ENCODE measurements around the gene ZCCHC18. TPM values are rescaled to one million over a fixed set of nuclear protein-coding genes. Genes with fewer than 3 reads are reported as not detected.
"Not testable (repeated sequence)": the region's sequence is repeated elsewhere in the genome, so short reads cannot be mapped to it uniquely, and the experiment has no call there.

The ZCCHC18 gene
- total RNA-seq, result 1 to 10 TPM; 2.3 TPM
- 9.9 TPM for polyA plus RNA-seq (2013, experiment 1 of 2)
- polyA plus RNA-seq (2013, experiment 2 of 2), result 7.9 TPM
- long read RNA-seq, experiment 1, partial matches to known transcripts, result 0 of 1 reads
- long read RNA-seq, experiment 1, other reads (novel, unspliced or antisense), result 0 of 1 reads
- long read RNA-seq, experiment 2, partial matches to known transcripts, result 0 of 3 reads
- long read RNA-seq, experiment 2, other reads (novel, unspliced or antisense), result 2 of 3 reads
- long read RNA-seq, experiment 3, partial matches to known transcripts, result 0 of 1 reads
- long read RNA-seq, experiment 3, other reads (novel, unspliced or antisense), result 0 of 1 reads
- long read RNA-seq, experiment 4, partial matches to known transcripts, result 0 of 5 reads
- long read RNA-seq, experiment 4, other reads (novel, unspliced or antisense), result 2 of 5 reads

DNA sequence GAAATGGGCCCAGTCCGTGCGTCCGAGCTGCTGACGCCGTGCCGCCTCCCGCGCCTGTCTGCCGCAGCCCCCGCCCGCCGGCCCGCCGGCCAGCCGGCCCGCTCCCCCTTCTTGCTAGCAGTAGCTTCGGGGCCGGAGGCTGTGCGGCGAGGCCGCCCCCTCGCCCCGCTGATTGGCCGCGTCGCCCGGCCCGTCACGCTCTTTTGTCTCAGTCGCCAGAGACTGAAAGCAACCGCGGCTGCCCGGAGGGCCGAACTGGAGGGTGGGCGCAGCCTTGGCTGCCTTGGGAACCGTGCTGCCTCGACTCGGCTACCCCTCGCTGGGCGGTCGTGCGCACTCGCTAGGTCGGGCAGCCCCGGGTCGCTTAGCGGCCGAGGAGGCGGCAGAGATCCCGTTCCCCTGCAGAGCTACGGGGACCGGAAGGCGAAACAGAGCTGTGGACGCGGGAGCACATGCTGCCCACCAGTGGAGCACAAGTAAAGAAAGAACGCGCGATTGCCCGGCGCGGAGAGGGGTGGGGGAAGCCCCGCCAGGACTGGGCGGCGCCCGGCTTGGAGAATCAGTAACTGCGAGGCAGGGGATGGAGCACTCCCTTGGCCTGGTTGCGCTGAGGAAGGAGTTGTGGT, at the start of gene ZCCHC18:
TSS of gene ZCCHC18 (plus strand) at position 198 of the 626 bp plus-strand sequence. CDS start 1,589 bp downstream, outside the sequence.
- no peaks in the 10 kb centered on the region for H3K9me3 ChIP-seq (ENCODE audit: control insufficient read depth, low read length)
- H3K36me3 ChIP-seq (ENCODE audit: control insufficient read depth, insufficient read depth, low read length), result no peaks in the 10 kb centered on the region
- TF ChIP-seq, protein P1, sequence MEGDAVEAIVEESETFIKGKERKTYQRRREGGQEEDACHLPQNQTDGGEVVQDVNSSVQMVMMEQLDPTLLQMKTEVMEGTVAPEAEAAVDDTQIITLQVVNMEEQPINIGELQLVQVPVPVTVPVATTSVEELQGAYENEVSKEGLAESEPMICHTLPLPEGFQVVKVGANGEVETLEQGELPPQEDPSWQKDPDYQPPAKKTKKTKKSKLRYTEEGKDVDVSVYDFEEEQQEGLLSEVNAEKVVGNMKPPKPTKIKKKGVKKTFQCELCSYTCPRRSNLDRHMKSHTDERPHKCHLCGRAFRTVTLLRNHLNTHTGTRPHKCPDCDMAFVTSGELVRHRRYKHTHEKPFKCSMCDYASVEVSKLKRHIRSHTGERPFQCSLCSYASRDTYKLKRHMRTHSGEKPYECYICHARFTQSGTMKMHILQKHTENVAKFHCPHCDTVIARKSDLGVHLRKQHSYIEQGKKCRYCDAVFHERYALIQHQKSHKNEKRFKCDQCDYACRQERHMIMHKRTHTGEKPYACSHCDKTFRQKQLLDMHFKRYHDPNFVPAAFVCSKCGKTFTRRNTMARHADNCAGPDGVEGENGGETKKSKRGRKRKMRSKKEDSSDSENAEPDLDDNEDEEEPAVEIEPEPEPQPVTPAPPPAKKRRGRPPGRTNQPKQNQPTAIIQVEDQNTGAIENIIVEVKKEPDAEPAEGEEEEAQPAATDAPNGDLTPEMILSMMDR (conservative IDR thresholded peaks at IDR 0.05), result no peak
- Mint-ChIP-seq H3K36me3 (ENCODE audit: low read depth) (no peaks in the 10 kb centered on the region), H3K9me3 (peaks cover 56% of the 10 kb centered on the region), H3K4me1 (peaks cover 10% of the 10 kb centered on the region), H3K4me3 (peak within 1 kb of the TSS; percentile 72), H3K27me3 (ENCODE audit: insufficient read depth) (peaks cover 10% of the 10 kb centered on the region), H3K27ac (peak within 1 kb of the TSS; percentile 78)
- H3K27me3 ChIP-seq (ENCODE audit: control insufficient read depth, insufficient read depth, low read length, poor library complexity, severe bottlenecking), result no peaks in the 10 kb centered on the region
- DNase-seq, result peak; percentile 89
- H3K9ac ChIP-seq (ENCODE audit: extremely low read depth, low read length, poor library complexity, severe bottlenecking), result peak within 1 kb of the TSS; percentile 47
- WGBS, 2 experiments (ENCODE audit: insufficient coverage in 1 of 2, insufficient read length in 1 of 2), result 0% methylated on average over 5 to 67 of the region's 67 CpGs
- H3K4me3 ChIP-seq (ENCODE audit: low read length), result peak within 1 kb of the TSS; percentile 88
- H3K27ac ChIP-seq (ENCODE audit: low read depth, low read length), result peak within 1 kb of the TSS; percentile 89
- no peaks in the 10 kb centered on the region for H3K4me1 ChIP-seq (ENCODE audit: control insufficient read depth, insufficient read depth, low read length)

DNA sequence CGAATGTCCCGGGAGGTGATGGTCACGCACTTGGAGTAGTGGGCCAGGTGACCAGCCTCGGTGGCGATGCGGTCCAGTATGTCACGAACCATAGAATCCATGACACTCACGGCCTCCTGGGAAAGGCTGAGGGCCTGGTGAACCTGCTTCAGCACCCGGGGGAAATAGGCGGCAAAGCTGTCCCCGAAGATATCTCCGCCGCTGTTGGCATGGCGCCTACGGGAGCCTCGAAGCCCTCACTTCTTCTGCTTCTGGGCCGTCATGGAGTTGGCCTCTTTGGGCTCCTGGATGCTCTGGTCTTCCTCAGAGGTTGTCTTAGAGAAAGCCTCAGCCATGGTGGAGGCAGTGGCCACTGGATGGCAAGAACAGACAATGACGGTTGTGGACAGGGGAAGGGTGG, 49.7 kb upstream of the ZCCHC18 start:
- H3K36me3 Mint-ChIP-seq (ENCODE audit: low read depth); H3K27ac ChIP-seq (ENCODE audit: low read depth, low read length); H3K4me3 ChIP-seq (ENCODE audit: low read length); H3K4me3 Mint-ChIP-seq; DNase-seq; H3K27me3 Mint-ChIP-seq (ENCODE audit: insufficient read depth); H3K9me3 Mint-ChIP-seq; H3K27me3 ChIP-seq (ENCODE audit: control insufficient read depth, insufficient read depth, low read length, poor library complexity, severe bottlenecking); H3K9ac ChIP-seq (ENCODE audit: extremely low read depth, low read length, poor library complexity, severe bottlenecking); H3K4me1 Mint-ChIP-seq; H3K4me1 ChIP-seq (ENCODE audit: control insufficient read depth, insufficient read depth, low read length); H3K9me3 ChIP-seq (ENCODE audit: control insufficient read depth, low read length); H3K36me3 ChIP-seq (ENCODE audit: control insufficient read depth, insufficient read depth, low read length); H3K27ac Mint-ChIP-seq: not testable (repeated sequence)
- 97% methylated on average over 6 of the region's 18 CpGs; no CpG with 5 or more reads in 1 of the 2 experiments for WGBS, 2 experiments (ENCODE audit: insufficient coverage in 1 of 2, insufficient read length in 1 of 2)

DNA sequence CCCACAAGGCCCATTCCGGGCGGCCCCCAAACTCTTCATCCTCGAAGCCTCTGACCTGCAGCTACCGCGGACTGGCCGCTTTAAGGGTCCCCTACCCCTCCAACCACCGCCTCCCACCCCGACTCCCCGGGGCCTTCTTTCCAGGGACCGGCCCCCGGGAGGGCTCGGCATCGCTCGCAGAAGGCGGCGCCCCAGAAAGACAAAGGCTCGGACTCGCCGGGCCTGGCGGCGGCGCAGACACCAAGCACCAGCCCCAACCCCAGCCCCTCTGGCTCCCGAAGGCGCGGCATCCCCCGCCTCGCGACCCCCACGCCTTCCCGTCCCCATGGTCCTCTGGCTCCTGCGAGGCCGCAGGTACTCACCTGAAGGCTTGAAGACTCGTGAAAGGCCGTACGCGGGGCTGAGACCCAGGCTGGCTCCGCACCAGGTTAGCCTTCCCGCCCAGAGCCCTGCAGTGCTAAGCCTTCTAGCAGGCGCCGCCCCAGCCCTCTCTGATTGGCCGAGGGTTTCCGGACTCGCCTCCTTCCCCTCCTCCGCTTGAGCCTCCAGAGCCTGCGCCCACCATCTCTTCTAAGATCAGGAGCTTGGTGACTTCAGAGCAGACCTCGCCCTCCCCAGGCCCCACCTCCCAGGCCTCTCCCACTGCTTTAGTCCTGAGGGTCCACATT, 36.4 kb upstream of the ZCCHC18 start, which contains the start of gene TMSB15C:
TSS of gene TMSB15C (minus strand) at position 459 of the 668 bp plus-strand sequence.
- not testable (repeated sequence) for H3K9ac ChIP-seq (ENCODE audit: extremely low read depth, low read length, poor library complexity, severe bottlenecking); H3K27me3 Mint-ChIP-seq (ENCODE audit: insufficient read depth); H3K36me3 ChIP-seq (ENCODE audit: control insufficient read depth, insufficient read depth, low read length); H3K27ac ChIP-seq (ENCODE audit: low read depth, low read length); H3K4me1 Mint-ChIP-seq; H3K9me3 Mint-ChIP-seq; H3K27ac Mint-ChIP-seq; DNase-seq; H3K4me3 Mint-ChIP-seq; H3K36me3 Mint-ChIP-seq (ENCODE audit: low read depth); H3K4me1 ChIP-seq (ENCODE audit: control insufficient read depth, insufficient read depth, low read length); H3K9me3 ChIP-seq (ENCODE audit: control insufficient read depth, low read length); H3K4me3 ChIP-seq (ENCODE audit: low read length); H3K27me3 ChIP-seq (ENCODE audit: control insufficient read depth, insufficient read depth, low read length, poor library complexity, severe bottlenecking)
- no CpG with 5 or more reads among the region's 46 CpGs for WGBS, 2 experiments (ENCODE audit: insufficient coverage in 1 of 2, insufficient read length in 1 of 2)

DNA sequence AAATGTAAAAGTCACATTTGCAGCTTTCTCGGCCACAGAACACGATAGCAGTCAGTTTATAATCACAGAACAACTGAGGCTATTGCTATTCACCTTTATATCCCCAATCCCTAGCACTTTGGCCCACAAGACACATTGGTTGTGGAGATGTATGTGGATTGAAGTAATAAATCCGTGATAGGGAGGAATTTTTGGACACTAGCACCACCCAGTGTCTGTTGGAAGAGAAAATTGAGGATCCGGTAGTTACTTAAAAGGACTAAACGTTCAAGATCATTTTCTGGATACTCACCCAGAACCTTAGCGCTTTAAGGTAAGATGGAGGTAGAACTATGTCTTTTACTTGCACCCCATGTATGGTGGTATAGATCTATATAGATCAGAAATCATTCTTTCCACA, 34.5 kb upstream of the ZCCHC18 start:
- not testable (repeated sequence) for H3K27me3 ChIP-seq (ENCODE audit: control insufficient read depth, insufficient read depth, low read length, poor library complexity, severe bottlenecking); H3K27ac Mint-ChIP-seq; H3K36me3 ChIP-seq (ENCODE audit: control insufficient read depth, insufficient read depth, low read length); H3K9me3 Mint-ChIP-seq; H3K27ac ChIP-seq (ENCODE audit: low read depth, low read length); H3K4me1 Mint-ChIP-seq; H3K4me3 Mint-ChIP-seq; H3K36me3 Mint-ChIP-seq (ENCODE audit: low read depth); H3K4me1 ChIP-seq (ENCODE audit: control insufficient read depth, insufficient read depth, low read length); H3K9ac ChIP-seq (ENCODE audit: extremely low read depth, low read length, poor library complexity, severe bottlenecking); H3K27me3 Mint-ChIP-seq (ENCODE audit: insufficient read depth); H3K9me3 ChIP-seq (ENCODE audit: control insufficient read depth, low read length); H3K4me3 ChIP-seq (ENCODE audit: low read length); DNase-seq
- no CpG with 5 or more reads among the region's 6 CpGs for WGBS, 2 experiments (ENCODE audit: insufficient coverage in 1 of 2, insufficient read length in 1 of 2)

Data from endodermal cell (in vitro differentiated cells).